HL-60 (cell line): ENCODE measurements around the gene STAT5B.

Source experiments
- DNase-seq, 2 experiments: peaks; one replicate each; pipeline ENCODE4 v3.0.0-alpha.2; 2010 to 2020; ENCODE audit warnings: low read depth in 1 of 2, low spot score in 1 of 2
- H3K27ac ChIP-seq: fragments of 250-450 bp; sonication (Bioruptor Pico); replicated peaks from 2 replicates; pipeline ENCODE4 v1.5.1; 2020; ENCODE audit warnings: mild to moderate bottlenecking, moderate library complexity
- H3K27me3 ChIP-seq: fragments of 250-450 bp; sonication (Bioruptor Pico); 2 replicates; pipeline ENCODE4 v1.5.1; 2021; ENCODE audit warnings: mild to moderate bottlenecking, moderate library complexity; ENCODE audit not compliant: insufficient read depth, poor library complexity, severe bottlenecking
- H3K4me3 ChIP-seq: replicated peaks from 2 replicates; pipeline ENCODE4 v1.5.1; 2011; ENCODE audit warnings: mild to moderate bottlenecking, control low read depth, low read length; ENCODE audit not compliant: insufficient read depth
- GABPA ChIP-seq: IDR thresholded peaks from 2 replicates; pipeline ENCODE4 v1.6.1; 2012; ENCODE audit warnings: low read depth
- POLR2AphosphoS5 ChIP-seq: IDR thresholded peaks from 2 replicates; pipeline ENCODE4 v1.6.1; 2012; ENCODE audit warnings: low read depth
- SPI1 ChIP-seq: IDR thresholded peaks from 2 replicates; pipeline ENCODE4 v1.6.1; 2012; ENCODE audit warnings: low read depth, mild to moderate bottlenecking, borderline replicate concordance
- long read RNA-seq: library from polyadenylated mRNA; unstranded; transcript quantifications from one replicate; pipeline ENCODE4 v2.0.0, GENCODE V29; 2020
- TF ChIP-seq, protein P1 (sequence below): IDR thresholded peaks from 2 replicates; pipeline ENCODE4 v1.6.1; 2012; ENCODE audit warnings: low read depth; ENCODE audit not compliant: insufficient replicate concordance
- TF ChIP-seq, protein P2 (sequence below): IDR thresholded peaks from one replicate; pipeline ENCODE4 v1.5.1; 2011; ENCODE audit warnings: low read length, control low read depth, inconsistent platforms; ENCODE audit not compliant: insufficient read depth

The STAT5B gene
- long read RNA-seq, full-length matches to known transcripts: 2 of 30 reads
- long read RNA-seq, partial matches to known transcripts: 19 of 30 reads
- long read RNA-seq, other reads (novel, unspliced or antisense): 9 of 30 reads

DNA sequence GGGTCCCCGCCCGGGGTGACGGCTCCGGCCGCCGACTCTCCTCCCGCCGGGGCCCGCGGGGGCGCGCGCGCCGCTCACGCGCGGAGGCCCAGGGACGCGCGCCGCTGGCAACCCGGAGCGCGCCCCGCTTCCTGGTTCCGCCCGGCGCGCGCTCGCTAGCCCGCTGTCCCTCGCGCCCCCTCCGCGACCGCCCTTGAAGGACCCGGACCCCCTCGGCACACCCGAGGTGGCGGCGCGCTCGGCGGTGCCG lies at the start of gene STAT5B:
STAT5B (minus strand) TSS at position 33 of the 250 bp plus-strand sequence. CDS start 44,264 bp downstream, outside the sequence.
- no peaks in the 10 kb centered on the region for H3K27me3 ChIP-seq
- TF ChIP-seq GABPA (no peak), POLR2AphosphoS5 (0 out of 2 replicates have a peak, but pooled peaks have one; percentile 30), SPI1 (no peak)
- TF ChIP-seq, protein P1, sequence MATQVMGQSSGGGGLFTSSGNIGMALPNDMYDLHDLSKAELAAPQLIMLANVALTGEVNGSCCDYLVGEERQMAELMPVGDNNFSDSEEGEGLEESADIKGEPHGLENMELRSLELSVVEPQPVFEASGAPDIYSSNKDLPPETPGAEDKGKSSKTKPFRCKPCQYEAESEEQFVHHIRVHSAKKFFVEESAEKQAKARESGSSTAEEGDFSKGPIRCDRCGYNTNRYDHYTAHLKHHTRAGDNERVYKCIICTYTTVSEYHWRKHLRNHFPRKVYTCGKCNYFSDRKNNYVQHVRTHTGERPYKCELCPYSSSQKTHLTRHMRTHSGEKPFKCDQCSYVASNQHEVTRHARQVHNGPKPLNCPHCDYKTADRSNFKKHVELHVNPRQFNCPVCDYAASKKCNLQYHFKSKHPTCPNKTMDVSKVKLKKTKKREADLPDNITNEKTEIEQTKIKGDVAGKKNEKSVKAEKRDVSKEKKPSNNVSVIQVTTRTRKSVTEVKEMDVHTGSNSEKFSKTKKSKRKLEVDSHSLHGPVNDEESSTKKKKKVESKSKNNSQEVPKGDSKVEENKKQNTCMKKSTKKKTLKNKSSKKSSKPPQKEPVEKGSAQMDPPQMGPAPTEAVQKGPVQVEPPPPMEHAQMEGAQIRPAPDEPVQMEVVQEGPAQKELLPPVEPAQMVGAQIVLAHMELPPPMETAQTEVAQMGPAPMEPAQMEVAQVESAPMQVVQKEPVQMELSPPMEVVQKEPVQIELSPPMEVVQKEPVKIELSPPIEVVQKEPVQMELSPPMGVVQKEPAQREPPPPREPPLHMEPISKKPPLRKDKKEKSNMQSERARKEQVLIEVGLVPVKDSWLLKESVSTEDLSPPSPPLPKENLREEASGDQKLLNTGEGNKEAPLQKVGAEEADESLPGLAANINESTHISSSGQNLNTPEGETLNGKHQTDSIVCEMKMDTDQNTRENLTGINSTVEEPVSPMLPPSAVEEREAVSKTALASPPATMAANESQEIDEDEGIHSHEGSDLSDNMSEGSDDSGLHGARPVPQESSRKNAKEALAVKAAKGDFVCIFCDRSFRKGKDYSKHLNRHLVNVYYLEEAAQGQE: peak; percentile 52
- TF ChIP-seq, protein P2, sequence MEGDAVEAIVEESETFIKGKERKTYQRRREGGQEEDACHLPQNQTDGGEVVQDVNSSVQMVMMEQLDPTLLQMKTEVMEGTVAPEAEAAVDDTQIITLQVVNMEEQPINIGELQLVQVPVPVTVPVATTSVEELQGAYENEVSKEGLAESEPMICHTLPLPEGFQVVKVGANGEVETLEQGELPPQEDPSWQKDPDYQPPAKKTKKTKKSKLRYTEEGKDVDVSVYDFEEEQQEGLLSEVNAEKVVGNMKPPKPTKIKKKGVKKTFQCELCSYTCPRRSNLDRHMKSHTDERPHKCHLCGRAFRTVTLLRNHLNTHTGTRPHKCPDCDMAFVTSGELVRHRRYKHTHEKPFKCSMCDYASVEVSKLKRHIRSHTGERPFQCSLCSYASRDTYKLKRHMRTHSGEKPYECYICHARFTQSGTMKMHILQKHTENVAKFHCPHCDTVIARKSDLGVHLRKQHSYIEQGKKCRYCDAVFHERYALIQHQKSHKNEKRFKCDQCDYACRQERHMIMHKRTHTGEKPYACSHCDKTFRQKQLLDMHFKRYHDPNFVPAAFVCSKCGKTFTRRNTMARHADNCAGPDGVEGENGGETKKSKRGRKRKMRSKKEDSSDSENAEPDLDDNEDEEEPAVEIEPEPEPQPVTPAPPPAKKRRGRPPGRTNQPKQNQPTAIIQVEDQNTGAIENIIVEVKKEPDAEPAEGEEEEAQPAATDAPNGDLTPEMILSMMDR: no peak
- DNase-seq: peak; percentile 41 to 60
- peak within 1 kb of the TSS; percentile 61 for H3K27ac ChIP-seq
- H3K4me3 ChIP-seq: peak within 1 kb of the TSS; percentile 93

- Histone ChIP-seq H3K27ac (no peak overlapping the region), H3K27me3 (no peaks in the 10 kb centered on the region), H3K4me3 (no peak overlapping the region)
- no peak for DNase-seq
- TF ChIP-seq, protein P1: no peak
- TF ChIP-seq SPI1: no peak
- TF ChIP-seq, protein P2: no peak
- TF ChIP-seq POLR2AphosphoS5: no peak
- no peak for TF ChIP-seq GABPA
Observed at GRCh38 chr17:42325026-42325425, 48.8 kb upstream of the STAT5B start.

GRCh38 chr17:42323268-42323773 lies 47.1 kb upstream of the STAT5B start:
- no peak for TF ChIP-seq GABPA
- no peak for TF ChIP-seq SPI1
- no peak for TF ChIP-seq POLR2AphosphoS5
- TF ChIP-seq, protein P1: no peak
- TF ChIP-seq, protein P2: no peak
- DNase-seq: no peak
- Histone ChIP-seq H3K27me3 (no peaks in the 10 kb centered on the region), H3K4me3 (no peak overlapping the region), H3K27ac (no peak overlapping the region)
